NCI-H146 (cell line): ENCODE data around the gene GET3.
"Not testable (repeated sequence)": the region's sequence is repeated elsewhere in the genome, so short reads cannot be mapped to it uniquely, and the experiment has no call there.

Experiments
- DNase-seq: peaks from one replicate; lab custom pipeline; 2025; lab: John Stamatoyannopoulos, UW

The GET3 gene

GRCh38 chr19:12736995-12737834 lies at the start of gene GET3:
Gene GET3 (plus strand): TSS chr19:12737497. CDS start chr19:12737506, 9 bp downstream.
- peak; percentile 100 for DNase-seq

- no peak for DNase-seq
These were observed 48.3 kb upstream of the GET3 start for GRCh38 chr19:12689012-12689411.

- no peak for DNase-seq
These were observed 47.6 kb upstream of the GET3 start for GRCh38 chr19:12689581-12690216.

- DNase-seq, result no peak
These were observed 44.3 kb upstream of the GET3 start for GRCh38 chr19:12692960-12693359.

- no peak for DNase-seq
These were observed 42.7 kb upstream of the GET3 start for GRCh38 chr19:12694641-12695040.

GRCh38 chr19:12695096-12695495 lies 42.2 kb upstream of the GET3 start:
- DNase-seq, result no peak

- DNase-seq, result no peak
These were observed 41.8 kb upstream of the GET3 start for GRCh38 chr19:12695514-12695913.

- DNase-seq, result peak; percentile 34
These were observed 41.3 kb upstream of the GET3 start for GRCh38 chr19:12695997-12696365.

- DNase-seq, result peak; percentile 97
These were observed 40.6 kb upstream of the GET3 start, which contains the start of gene FBXW9 for GRCh38 chr19:12696366-12697335. Gene FBXW9 (minus strand): TSS chr19:12696631. CDS start chr19:12696581, 50 bp downstream.

- DNase-seq, result not testable (repeated sequence)
These were observed 39.9 kb upstream of the GET3 start for GRCh38 chr19:12697425-12697824.

GRCh38 chr19:12698138-12698537 lies 39.2 kb upstream of the GET3 start:
- no peak for DNase-seq

GRCh38 chr19:12701596-12702282 lies 35.6 kb upstream of the GET3 start:
- no peak for DNase-seq

GRCh38 chr19:12703046-12703445 lies 34.3 kb upstream of the GET3 start:
- peak; percentile 35 for DNase-seq

GRCh38 chr19:12705169-12705568 lies 32.1 kb upstream of the GET3 start:
- no peak for DNase-seq

- no peak for DNase-seq
These were observed 31.5 kb upstream of the GET3 start for GRCh38 chr19:12705654-12706331.

- DNase-seq, result no peak
These were observed 31.0 kb upstream of the GET3 start for GRCh38 chr19:12706332-12706718.

- DNase-seq, result no peak
These were observed 28.7 kb upstream of the GET3 start for GRCh38 chr19:12708641-12709040.

GRCh38 chr19:12711187-12711586 lies 26.1 kb upstream of the GET3 start:
- DNase-seq, result no peak

GRCh38 chr19:12712077-12712476 lies 25.2 kb upstream of the GET3 start:
- DNase-seq, result not testable (repeated sequence)

- not testable (repeated sequence) for DNase-seq
These were observed 24.0 kb upstream of the GET3 start for GRCh38 chr19:12713304-12713703.

- no peak for DNase-seq
These were observed 22.2 kb upstream of the GET3 start for GRCh38 chr19:12715102-12715501.
